ENCODE measurements around the gene CALML5. TPM values are rescaled to one million over a fixed set of nuclear protein-coding genes. Genes with fewer than 3 reads are reported as not detected.

The CALML5 gene
- total and polyA plus RNA-seq, 7 donors = not detected

- TF ChIP-seq EP300 (IDR thresholded peaks at IDR 0.05) (no peak), POLR2A (IDR thresholded peaks at IDR 0.05) (no peak), POLR2AphosphoS5 (IDR thresholded peaks at IDR 0.05) (no peak), CTCF (IDR thresholded peaks at IDR 0.05) (no peak)
- Histone ChIP-seq H3K27me3 (no peaks in the 10 kb centered on the region), H3K27ac (no peak overlapping the region), H3K4me3 (no peak overlapping the region), H3K9me3 (no peaks in the 10 kb centered on the region), H3K4me1 (peaks cover 0 to 14% (median 0%) of the 10 kb centered on the region in 4 donors), H3K36me3 (no peaks in the 10 kb centered on the region)
- intact Hi-C loops (cut with DNase I) = no loop called here
- DNase-seq = no peak
- 94 to 95% methylated on average over 9 of the region's 9 CpGs for WGBS, 2 donors
Observed at GRCh38 chr10:5509236-5509635, 9.9 kb upstream of the CALML5 start.

GRCh38 chr10:5508786-5509185, 9.4 kb upstream of the CALML5 start:
- peaks cover 0 to 14% (median 0%) of the 10 kb centered on the region in 4 donors for H3K4me1 ChIP-seq
- H3K4me3 ChIP-seq = no peak overlapping the region
- DNase-seq = peak; percentile 28
- 92 to 95% methylated on average over 6 of the region's 6 CpGs for WGBS, 2 donors
- intact Hi-C loops (cut with DNase I) = no loop called here
- peak overlapping the region in 1 of 4 donors; percentile 59 for H3K27ac ChIP-seq
- H3K9me3 ChIP-seq = no peaks in the 10 kb centered on the region
- H3K27me3 ChIP-seq = no peaks in the 10 kb centered on the region
- no peak for TF ChIP-seq EP300 (IDR thresholded peaks at IDR 0.05)
- no peak for TF ChIP-seq CTCF (IDR thresholded peaks at IDR 0.05)
- TF ChIP-seq POLR2AphosphoS5 (IDR thresholded peaks at IDR 0.05) = no peak
- no peak for TF ChIP-seq POLR2A (IDR thresholded peaks at IDR 0.05)
- H3K36me3 ChIP-seq = no peaks in the 10 kb centered on the region

- H3K9me3 ChIP-seq = no peaks in the 10 kb centered on the region
- no peaks in the 10 kb centered on the region for H3K27me3 ChIP-seq
- H3K27ac ChIP-seq = peak overlapping the region in 1 of 4 donors; percentile 59
- peaks cover 0 to 14% (median 0%) of the 10 kb centered on the region in 4 donors for H3K4me1 ChIP-seq
- H3K36me3 ChIP-seq = no peaks in the 10 kb centered on the region
- 96 to 97% methylated on average over 18 of the region's 18 CpGs for WGBS, 2 donors
- no peak overlapping the region for H3K4me3 ChIP-seq
- intact Hi-C loops (cut with DNase I) = no loop called here
- TF ChIP-seq CTCF (IDR thresholded peaks at IDR 0.05) = no peak
- peak; percentile 47 for DNase-seq
Observed at GRCh38 chr10:5508161-5508604, 8.8 kb upstream of the CALML5 start.

- DNase-seq = peak; percentile 41
- intact Hi-C loops (cut with DNase I) = no loop called here
- Histone ChIP-seq H3K9me3 (no peaks in the 10 kb centered on the region), H3K36me3 (no peaks in the 10 kb centered on the region), H3K27me3 (no peaks in the 10 kb centered on the region), H3K4me3 (no peak overlapping the region), H3K4me1 (peaks cover 0 to 14% (median 0%) of the 10 kb centered on the region in 4 donors), H3K27ac (peak overlapping the region in 1 of 4 donors; percentile 59)
- WGBS, 2 donors = 90% methylated on average over 14 of the region's 14 CpGs
- TF ChIP-seq CTCF (IDR thresholded peaks at IDR 0.05) = no peak
- no peak for TF ChIP-seq EP300 (IDR thresholded peaks at IDR 0.05)
- TF ChIP-seq POLR2AphosphoS5 (IDR thresholded peaks at IDR 0.05) = no peak
- no peak for TF ChIP-seq POLR2A (IDR thresholded peaks at IDR 0.05)
Observed at GRCh38 chr10:5507649-5508131, 8.3 kb upstream of the CALML5 start.
